ENCODE measurements around the gene NLGN2. TPM values are rescaled to one million over a fixed set of nuclear protein-coding genes. Genes with fewer than 3 reads are reported as not detected.

Gene NLGN2
- total and polyA plus RNA-seq, 2 of the 8 experiments (the other 6 are each of a cell fraction or from before 2014, with no cell fraction given), result 21.2 to 62.8 TPM

- no peak for TF ChIP-seq JUND (IDR thresholded peaks at IDR 0.05; ENCODE audit: low read length)
- no peak for TF ChIP-seq JUN (IDR thresholded peaks at IDR 0.05; ENCODE audit: low read depth, low read length)
Observed at GRCh38 chr17:7391307-7391706, 16.3 kb upstream of the NLGN2 start (continued).
